Measurements from ENCODE around the gene RTN4R. TPM values are rescaled to one million over a fixed set of nuclear protein-coding genes. Genes with fewer than 3 reads are reported as not detected.

The RTN4R gene
- total and polyA plus RNA-seq, 9 of the 15 experiments (the other 6 are each of a cell fraction or from before 2014, with no cell fraction given) = 0.04 to 2.8 (median 1.4) TPM; not detected in 3

- TF ChIP-seq FOXP4 (CRISPR knock-in tag; IDR thresholded peaks at IDR 0.05; ENCODE audit: borderline replicate concordance) = no peak; the same call in 1 of the 2 replicates
- no peak for TF ChIP-seq DACH1 (IDR thresholded peaks at IDR 0.05; ENCODE audit: partially characterized antibody)
- no peak for TF ChIP-seq SNAPC5 (CRISPR knock-in tag; IDR thresholded peaks at IDR 0.05)
- no peak for TF ChIP-seq BRF1 (IDR thresholded peaks at IDR 0.05; ENCODE audit: borderline replicate concordance, extremely low read depth, insufficient read length)
- peak; percentile 82 for TF ChIP-seq RB1 (IDR thresholded peaks at IDR 0.05; ENCODE audit: low read depth)
- TF ChIP-seq U2AF1 (optimal IDR thresholded peaks at IDR 0.05; ENCODE audit: low read depth, low read length) = no peak
- no peak for TF ChIP-seq DMBX1 (CRISPR knock-in tag; IDR thresholded peaks at IDR 0.05; ENCODE audit: borderline replicate concordance)
- TF ChIP-seq TARDBP (IDR thresholded peaks at IDR 0.05) = no peak
- no peak for TF ChIP-seq HSF4 (CRISPR knock-in tag; IDR thresholded peaks at IDR 0.05; ENCODE audit: borderline replicate concordance)
- peak; percentile 22 for TF ChIP-seq ZNF282 (CRISPR knock-in tag; IDR thresholded peaks at IDR 0.05)
- no peak for TF ChIP-seq ILF3 (IDR thresholded peaks at IDR 0.05; ENCODE audit: borderline replicate concordance)
- TF ChIP-seq NCOA2 (IDR thresholded peaks at IDR 0.05; ENCODE audit: partially characterized antibody in 2 of 2) = no peak
- TF ChIP-seq PPARD (CRISPR knock-in tag; IDR thresholded peaks at IDR 0.05) = no peak
- no peak for TF ChIP-seq DNMT1 (IDR thresholded peaks at IDR 0.05)
- TF ChIP-seq ZNF780A (CRISPR knock-in tag; IDR thresholded peaks at IDR 0.05) = no peak
- TF ChIP-seq NFATC3 (IDR thresholded peaks at IDR 0.05) = no peak
- no peak; the same call in 1 of the 2 replicates for TF ChIP-seq ZNF24 (IDR thresholded peaks at IDR 0.05)
These were observed 458 bp downstream of the RTN4R start (continued) for GRCh38 chr22:20267441-20268278.

All from K562 (cell line).